Mesodermal cell (in vitro differentiated cells): Measurements from ENCODE around the gene TFDP1.

Source experiments
- H3K27ac ChIP-seq: 2 replicates; pipeline ENCODE4 v1.7.0; 2013; ENCODE audit warnings: mild to moderate bottlenecking, low read depth, low read length, moderate library complexity; ENCODE audit not compliant: severe bottlenecking
- H3K36me3 ChIP-seq: 2 replicates; pipeline ENCODE4 v1.7.1; 2013; ENCODE audit warnings: mild to moderate bottlenecking, low read length, moderate library complexity; ENCODE audit not compliant: control insufficient read depth, insufficient read depth
- H3K4me1 ChIP-seq: one replicate; pipeline ENCODE4 v1.7.1; 2013; ENCODE audit warnings: mild to moderate bottlenecking, low read length; ENCODE audit not compliant: insufficient read depth, control insufficient read depth, poor library complexity, severe bottlenecking
- H3K4me3 ChIP-seq: 2 replicates; pipeline ENCODE4 v1.7.0; 2013; ENCODE audit warnings: low read length, control low read depth, mild to moderate bottlenecking; ENCODE audit not compliant: insufficient read depth, poor library complexity, severe bottlenecking; ENCODE audit errors: extremely low read depth
- H3K9me3 ChIP-seq: 2 replicates; pipeline ENCODE4 v1.7.1; 2013; ENCODE audit warnings: mild to moderate bottlenecking, low read length, moderate library complexity; ENCODE audit not compliant: control insufficient read depth
- WGBS, 2 experiments: methylation state at CpG; one replicate each; pipeline ENCODE4 v1.1.5; 2013; ENCODE audit warnings: missing lambda C conversion rate in 2 of 2; ENCODE audit not compliant: insufficient coverage in 2 of 2; 5-methylcytosine and 5-hydroxymethylcytosine counted together

Gene TFDP1

DNA sequence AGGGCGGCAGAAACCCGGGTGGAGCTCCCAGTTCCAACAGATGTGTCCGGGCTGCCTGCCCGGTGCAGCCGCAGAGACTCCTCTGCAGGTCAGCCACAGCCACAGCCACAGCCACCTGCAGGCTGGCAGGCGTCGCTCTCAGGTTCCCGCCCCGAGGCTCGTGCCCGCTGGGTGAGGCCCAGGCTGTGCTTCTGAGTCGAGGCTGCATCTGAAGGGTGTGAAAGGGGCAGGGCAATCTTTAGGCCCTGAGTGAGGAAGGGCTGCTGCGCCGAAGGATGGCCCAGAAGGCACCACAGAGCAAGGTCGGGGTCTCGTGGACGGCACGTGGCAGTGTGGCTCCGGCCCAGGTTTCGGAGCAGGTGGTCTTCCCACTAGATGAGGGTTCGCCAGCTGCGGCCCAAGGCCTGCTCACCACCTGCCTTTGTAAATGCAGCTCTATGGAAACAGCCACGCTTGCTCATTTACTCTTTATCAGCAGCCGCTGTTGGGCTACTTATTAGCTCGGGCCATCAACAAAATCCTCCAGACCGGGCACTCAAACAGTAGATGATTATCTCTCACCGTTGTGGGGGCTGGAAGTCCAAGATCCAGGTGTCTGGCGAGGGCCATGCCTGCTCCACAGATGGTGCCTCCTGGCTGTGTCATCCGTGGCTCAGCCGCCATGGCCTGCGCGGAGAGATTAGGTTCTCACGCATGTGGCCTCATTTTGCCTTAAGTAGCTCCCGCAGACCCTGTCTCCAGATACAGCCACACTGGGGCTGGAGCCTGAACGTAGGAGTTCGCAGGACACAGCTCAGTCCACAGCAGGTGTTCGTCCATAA, 40.3 kb upstream of the TFDP1 start:
- Histone ChIP-seq H3K27ac (no peak overlapping the region), H3K4me1 (peaks cover 23% of the 10 kb centered on the region), H3K4me3 (no peak overlapping the region), H3K36me3 (peaks cover 71% of the 10 kb centered on the region), H3K9me3 (peaks cover 8% of the 10 kb centered on the region)
- 95% methylated on average over 37 of the region's 37 CpGs for WGBS, 2 experiments

DNA sequence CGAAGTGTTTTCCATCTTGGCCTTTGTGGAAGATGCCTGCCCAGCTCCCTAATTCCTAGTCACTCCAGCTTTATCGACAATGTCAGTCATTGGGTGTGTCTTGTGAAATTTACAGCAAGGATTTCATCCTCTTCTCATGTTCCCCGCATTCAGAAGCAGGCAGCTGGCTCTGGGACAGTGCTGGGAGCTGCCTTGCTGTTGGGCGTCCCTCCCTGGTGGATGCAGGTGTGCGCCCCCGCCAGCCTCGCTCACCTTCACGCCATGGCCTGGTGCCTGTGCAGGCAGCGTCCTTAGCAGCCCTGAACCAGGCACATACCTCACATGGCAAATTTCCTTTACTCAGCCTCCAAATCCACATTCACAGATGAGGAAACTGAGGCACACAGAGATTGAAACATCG, 39.7 kb upstream of the TFDP1 start:
- Histone ChIP-seq H3K4me1 (peaks cover 23% of the 10 kb centered on the region), H3K4me3 (no peak overlapping the region), H3K27ac (no peak overlapping the region), H3K36me3 (peaks cover 70% of the 10 kb centered on the region), H3K9me3 (peaks cover 8% of the 10 kb centered on the region)
- 94 to 98% methylated on average over 8 to 9 of the region's 10 CpGs for WGBS, 2 experiments

- Histone ChIP-seq H3K9me3 (peaks cover 8% of the 10 kb centered on the region), H3K36me3 (peaks cover 68% of the 10 kb centered on the region), H3K27ac (peak overlapping the region; percentile 23), H3K4me3 (no peak overlapping the region), H3K4me1 (peaks cover 23% of the 10 kb centered on the region)
- WGBS, 2 experiments = 96 to 98% methylated on average over 4 to 5 of the region's 5 CpGs
These were observed 39.1 kb upstream of the TFDP1 start for GRCh38 chr13:113545455-113545930.

DNA sequence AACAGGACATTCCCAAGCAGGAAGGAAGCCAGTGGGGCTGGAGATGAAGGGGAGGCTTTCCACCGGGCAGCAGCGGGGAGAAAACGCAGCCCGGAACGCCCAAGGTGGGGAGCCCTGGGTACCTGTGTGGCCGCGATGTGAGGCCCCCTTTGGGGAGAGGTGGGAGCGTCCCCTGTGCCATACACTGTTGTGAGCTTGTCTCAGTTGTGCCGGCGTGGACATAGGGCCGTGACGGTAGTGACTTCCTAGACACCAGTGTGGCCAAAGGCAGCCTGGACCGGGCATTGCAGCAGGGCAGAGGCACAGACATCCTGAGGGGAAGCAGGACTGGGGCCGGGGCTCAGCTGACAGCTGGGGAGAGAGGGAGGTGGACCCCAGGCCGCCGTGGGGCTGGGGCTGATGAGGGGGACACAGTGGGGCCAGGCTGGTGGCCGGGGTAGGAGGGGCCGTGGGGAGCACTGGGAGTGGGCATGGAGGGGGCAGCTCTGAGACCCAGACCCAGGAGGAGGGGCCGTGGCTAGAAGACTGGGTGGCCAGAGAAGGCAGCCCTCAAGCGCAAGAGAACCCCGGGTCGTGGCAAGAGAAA, 38.5 kb upstream of the TFDP1 start:
- Histone ChIP-seq H3K4me1 (peaks cover 23% of the 10 kb centered on the region), H3K36me3 (peaks cover 68% of the 10 kb centered on the region), H3K27ac (peak overlapping the region; percentile 23), H3K9me3 (peaks cover 4% of the 10 kb centered on the region), H3K4me3 (no peak overlapping the region)
- 88 to 90% methylated on average over 16 to 21 of the region's 22 CpGs for WGBS, 2 experiments

DNA sequence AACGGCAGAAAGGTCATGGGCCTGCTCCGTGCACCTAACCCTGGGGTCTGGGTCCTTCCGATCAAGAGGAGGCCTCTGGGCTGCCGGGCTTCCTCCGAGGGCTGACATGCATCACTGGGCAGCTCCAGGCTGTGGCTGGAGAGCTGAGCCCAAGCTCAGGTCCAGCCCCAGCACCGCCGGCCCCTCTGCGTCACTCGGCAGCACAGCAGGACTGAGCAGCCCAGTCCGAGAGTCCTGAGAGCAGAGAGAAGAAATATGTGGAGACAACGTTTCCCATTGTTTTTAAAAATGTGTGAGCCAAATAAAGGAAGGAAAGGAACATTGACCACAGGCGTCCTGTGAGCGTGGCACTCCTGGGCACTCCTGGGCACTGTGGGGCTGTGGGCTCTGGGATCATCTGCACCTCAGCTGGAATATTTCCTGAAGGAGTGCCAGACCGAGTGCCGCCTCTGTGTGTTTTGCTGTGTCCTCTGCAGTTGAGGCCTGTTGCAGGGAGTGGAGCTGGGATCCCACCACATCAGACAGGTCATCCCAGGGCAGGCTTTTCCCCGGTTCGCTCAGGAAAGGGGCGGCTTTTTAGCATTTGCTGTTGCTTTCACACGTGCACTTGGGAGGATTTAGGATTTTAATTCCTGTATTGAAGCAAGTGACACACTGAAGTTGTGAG, 37.8 kb upstream of the TFDP1 start:
- peak overlapping the region; percentile 10 for H3K27ac ChIP-seq
- peaks cover 23% of the 10 kb centered on the region for H3K4me1 ChIP-seq
- no peak overlapping the region for H3K4me3 ChIP-seq
- 89 to 92% methylated on average over 12 to 19 of the region's 19 CpGs for WGBS, 2 experiments
- no peaks in the 10 kb centered on the region for H3K9me3 ChIP-seq
- peaks cover 70% of the 10 kb centered on the region for H3K36me3 ChIP-seq

GRCh38 chr13:113547238-113547971, 37.1 kb upstream of the TFDP1 start:
- Histone ChIP-seq H3K27ac (peak overlapping the region; percentile 10), H3K36me3 (peaks cover 73% of the 10 kb centered on the region), H3K9me3 (no peaks in the 10 kb centered on the region), H3K4me1 (peaks cover 23% of the 10 kb centered on the region), H3K4me3 (no peak overlapping the region)
- 95 to 97% methylated on average over 21 to 24 of the region's 27 CpGs for WGBS, 2 experiments

DNA sequence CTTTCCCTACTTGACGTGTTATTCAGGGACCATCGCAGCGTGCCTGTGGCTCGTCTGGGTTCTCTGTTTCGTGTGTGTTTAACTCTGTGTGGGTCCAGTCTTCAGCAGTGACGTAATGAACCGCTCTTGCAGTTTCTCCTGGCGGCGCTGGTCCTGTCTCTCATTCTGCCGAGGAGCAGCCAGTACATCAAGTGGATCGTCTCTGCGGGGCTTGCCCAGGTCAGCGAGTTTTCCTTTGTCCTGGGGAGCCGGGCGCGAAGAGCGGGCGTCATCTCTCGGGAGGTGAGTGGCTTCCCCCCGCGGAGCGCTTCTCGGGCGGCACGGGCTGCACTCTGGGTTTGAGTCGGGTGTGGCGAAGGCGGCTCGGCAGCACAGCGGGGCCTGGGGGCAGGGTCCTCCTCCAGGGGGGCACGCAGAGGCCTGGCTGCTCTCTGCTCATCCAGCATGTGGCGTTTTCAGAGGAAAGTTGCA, 36.3 kb upstream of the TFDP1 start:
- WGBS, 2 experiments = 92 to 97% methylated on average over 31 of the region's 32 CpGs
- Histone ChIP-seq H3K27ac (no peak overlapping the region), H3K4me3 (no peak overlapping the region), H3K36me3 (peaks cover 76% of the 10 kb centered on the region), H3K9me3 (no peaks in the 10 kb centered on the region), H3K4me1 (peaks cover 23% of the 10 kb centered on the region)

GRCh38 chr13:113548778-113549621, 35.6 kb upstream of the TFDP1 start:
- peaks cover 81% of the 10 kb centered on the region for H3K36me3 ChIP-seq
- H3K9me3 ChIP-seq = no peaks in the 10 kb centered on the region
- WGBS, 2 experiments = 93 to 96% methylated on average over 21 to 23 of the region's 25 CpGs
- H3K4me1 ChIP-seq = peaks cover 23% of the 10 kb centered on the region
- H3K27ac ChIP-seq = no peak overlapping the region
- no peak overlapping the region for H3K4me3 ChIP-seq

GRCh38 chr13:113550453-113550852, 34.1 kb upstream of the TFDP1 start:
- no peak overlapping the region for H3K4me3 ChIP-seq
- peaks cover 10% of the 10 kb centered on the region for H3K4me1 ChIP-seq
- H3K9me3 ChIP-seq = no peaks in the 10 kb centered on the region
- WGBS, 2 experiments = 84 to 88% methylated on average over 5 to 7 of the region's 9 CpGs
- H3K27ac ChIP-seq = no peak overlapping the region
- H3K36me3 ChIP-seq = peaks cover 68% of the 10 kb centered on the region
